ENCODE measurements around the gene CBR3. TPM values are rescaled to one million over a fixed set of nuclear protein-coding genes. Genes with fewer than 3 reads are reported as not detected.

Gene CBR3
- total and polyA plus RNA-seq, 2 of the 13 experiments (the other 11 are each of a cell fraction or from before 2014, with no cell fraction given), result not detected

- TF ChIP-seq TEF (CRISPR knock-in tag; IDR thresholded peaks at IDR 0.05) (no peak), ZNF251 (CRISPR knock-in tag; IDR thresholded peaks at IDR 0.05) (no peak), AHDC1 (CRISPR knock-in tag; IDR thresholded peaks at IDR 0.05; ENCODE audit: borderline replicate concordance) (peak; percentile 64; the same call in 1 of the 2 replicates), RBAK (CRISPR knock-in tag; IDR thresholded peaks at IDR 0.05) (no peak), RERE (CRISPR knock-in tag; IDR thresholded peaks at IDR 0.05; ENCODE audit: low read depth) (no peak), IKZF5 (CRISPR knock-in tag; IDR thresholded peaks at IDR 0.05) (peak; percentile 70; the same call in 1 of the 2 replicates), NCOA2 (CRISPR knock-in tag; IDR thresholded peaks at IDR 0.05) (peak; percentile 73), GATA4 (IDR thresholded peaks at IDR 0.05; ENCODE audit: borderline replicate concordance, low read depth) (no peak), THAP11 (CRISPR knock-in tag; IDR thresholded peaks at IDR 0.05) (peak; percentile 50), GFI1 (CRISPR knock-in tag; IDR thresholded peaks at IDR 0.05; ENCODE audit: borderline replicate concordance) (peak; percentile 46), ETV6 (CRISPR knock-in tag; conservative IDR thresholded peaks at IDR 0.05) (no peak), KDM3A (CRISPR knock-in tag; IDR thresholded peaks at IDR 0.05; ENCODE audit: low read depth) (0 out of 2 replicates have a peak, but pooled peaks have one; percentile 38), GLI4 (CRISPR knock-in tag; IDR thresholded peaks at IDR 0.05; ENCODE audit: borderline replicate concordance) (no peak), EZH2 (conservative IDR thresholded peaks at IDR 0.05; ENCODE audit: low read depth, low read length) (no peak), HMG20A (CRISPR knock-in tag; IDR thresholded peaks at IDR 0.05; ENCODE audit: borderline replicate concordance) (peak; percentile 59; the same call in 1 of the 2 replicates)
Measured at GRCh38 chr21:36163750-36164741, 29.2 kb downstream of the CBR3 start (continued).
